ENCODE measurements around the gene IFT57. TPM values are rescaled to one million over a fixed set of nuclear protein-coding genes. Genes with fewer than 3 reads are reported as not detected.

IFT57 gene
- total RNA-seq, 1 donor from 2014 or later: 34.9 TPM

DNA sequence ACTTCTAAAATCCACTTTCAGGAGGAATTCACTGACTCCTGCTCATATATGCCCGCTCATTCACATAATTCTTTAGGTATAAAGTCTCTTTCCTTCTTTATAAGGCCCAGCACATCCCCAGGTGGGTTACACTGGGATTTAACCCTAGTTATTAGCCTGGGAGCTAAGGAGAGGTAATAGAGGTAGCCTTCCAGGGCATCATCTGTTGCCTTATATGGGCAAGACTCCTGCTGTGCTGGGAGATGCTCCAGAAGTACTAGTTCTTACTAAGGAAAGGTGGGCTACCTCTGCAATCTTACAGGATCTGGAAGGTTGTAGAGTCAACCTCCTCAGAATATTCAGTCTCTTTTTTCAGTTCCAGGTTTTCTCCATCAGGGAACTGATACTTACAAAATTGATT, 13.1 kb upstream of the IFT57 start:
- Mint-ChIP-seq H3K36me3 (ENCODE audit: low read depth) (no peaks in the 10 kb centered on the region), H3K27ac (no peak overlapping the region), H3K4me3 (no peak overlapping the region), H3K9me3 (no peaks in the 10 kb centered on the region), H3K27me3 (ENCODE audit: insufficient read depth) (peaks cover 2% of the 10 kb centered on the region), H3K4me1 (ENCODE audit: low read depth) (no peaks in the 10 kb centered on the region)
- intact Hi-C loops (cut with micrococcal nuclease): no loop called here
- DNase-seq (ENCODE audit: low spot score): no peak

DNA sequence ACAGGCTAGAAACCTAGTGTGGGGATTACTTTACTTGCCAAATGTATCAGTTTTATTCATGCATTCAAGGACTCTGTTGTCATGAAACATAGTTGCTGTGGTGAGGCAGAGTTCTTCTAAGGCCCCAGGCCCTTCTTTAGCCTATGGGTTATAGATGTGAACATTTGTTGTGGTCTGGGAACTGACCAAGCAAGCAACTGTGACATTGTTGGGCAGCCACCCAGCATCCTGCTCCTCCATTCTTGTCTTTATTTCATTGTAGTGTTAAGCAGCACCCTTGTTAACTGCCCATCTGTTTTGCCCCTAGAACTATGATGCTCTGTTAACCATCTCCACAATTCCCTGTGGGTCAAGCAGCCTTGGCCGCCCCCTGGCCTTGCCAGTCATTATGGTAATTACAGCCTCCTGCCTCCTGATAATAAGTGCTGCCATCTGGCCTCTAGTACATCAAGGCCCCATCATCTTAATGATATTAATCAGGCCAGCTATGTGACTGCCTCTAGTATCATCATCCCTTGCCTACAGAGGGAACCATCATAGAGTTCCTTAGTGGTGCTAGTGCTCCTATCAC, 12.2 kb upstream of the IFT57 start:
- intact Hi-C loops (cut with micrococcal nuclease): no loop called here
- no peak for DNase-seq (ENCODE audit: low spot score)
- no peak overlapping the region for H3K4me3 Mint-ChIP-seq
- H3K9me3 Mint-ChIP-seq: no peaks in the 10 kb centered on the region
- no peaks in the 10 kb centered on the region for H3K36me3 Mint-ChIP-seq (ENCODE audit: low read depth)
- H3K27ac Mint-ChIP-seq: no peak overlapping the region
- no peaks in the 10 kb centered on the region for H3K4me1 Mint-ChIP-seq (ENCODE audit: low read depth)
- H3K27me3 Mint-ChIP-seq (ENCODE audit: insufficient read depth): peaks cover 2% of the 10 kb centered on the region

DNA sequence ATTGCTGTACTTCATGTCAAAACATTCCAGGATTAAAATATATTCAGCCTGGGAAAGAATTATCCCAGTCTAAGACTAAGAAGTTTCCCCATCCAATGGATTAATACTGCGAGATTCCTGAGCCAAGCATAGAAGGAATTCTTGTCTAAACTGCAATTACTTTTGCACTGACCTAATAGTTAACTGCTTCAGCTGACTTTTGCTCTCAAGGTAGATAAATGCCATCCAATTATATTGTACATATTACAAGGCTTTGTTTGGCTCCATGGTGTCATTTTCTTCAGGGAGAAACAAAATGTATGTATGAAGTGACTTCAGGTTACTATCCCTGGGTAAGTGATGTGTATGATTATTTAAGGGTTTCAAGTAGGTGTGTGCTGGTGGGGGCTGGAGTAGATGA, 6.1 kb upstream of the IFT57 start:
- Mint-ChIP-seq H3K4me3 (no peak overlapping the region), H3K27me3 (ENCODE audit: insufficient read depth) (peaks cover 2% of the 10 kb centered on the region), H3K9me3 (no peaks in the 10 kb centered on the region), H3K36me3 (ENCODE audit: low read depth) (no peaks in the 10 kb centered on the region), H3K27ac (no peak overlapping the region), H3K4me1 (ENCODE audit: low read depth) (peaks cover 14% of the 10 kb centered on the region)
- no peak for DNase-seq (ENCODE audit: low spot score)
- intact Hi-C loops (cut with micrococcal nuclease): no loop called here

DNA sequence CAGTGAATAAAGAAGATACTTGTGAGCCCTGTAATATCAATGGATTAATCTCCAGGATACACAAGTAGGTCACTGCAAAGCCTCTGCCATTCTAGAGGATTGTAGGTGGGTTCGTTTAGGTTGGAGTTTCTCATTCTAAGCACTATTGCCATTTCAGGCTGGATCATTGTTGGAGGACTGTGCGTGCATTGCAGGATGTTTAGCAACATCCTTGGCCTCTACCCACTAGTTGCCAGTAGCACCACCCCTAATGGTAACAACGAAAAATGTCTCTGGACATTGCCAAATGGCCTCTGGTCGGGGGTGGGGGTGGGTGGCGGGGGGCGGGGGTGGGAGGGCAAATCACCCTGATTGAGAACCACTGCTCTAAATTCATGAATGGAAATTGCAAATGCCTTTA, 4.9 kb upstream of the IFT57 start:
- no peak overlapping the region for H3K4me3 Mint-ChIP-seq
- no peak for DNase-seq (ENCODE audit: low spot score)
- H3K4me1 Mint-ChIP-seq (ENCODE audit: low read depth): peaks cover 23% of the 10 kb centered on the region
- H3K9me3 Mint-ChIP-seq: no peaks in the 10 kb centered on the region
- H3K27me3 Mint-ChIP-seq (ENCODE audit: insufficient read depth): peaks cover 2% of the 10 kb centered on the region
- H3K36me3 Mint-ChIP-seq (ENCODE audit: low read depth): no peaks in the 10 kb centered on the region
- intact Hi-C loops (cut with micrococcal nuclease): no loop called here
- no peak overlapping the region for H3K27ac Mint-ChIP-seq

DNA sequence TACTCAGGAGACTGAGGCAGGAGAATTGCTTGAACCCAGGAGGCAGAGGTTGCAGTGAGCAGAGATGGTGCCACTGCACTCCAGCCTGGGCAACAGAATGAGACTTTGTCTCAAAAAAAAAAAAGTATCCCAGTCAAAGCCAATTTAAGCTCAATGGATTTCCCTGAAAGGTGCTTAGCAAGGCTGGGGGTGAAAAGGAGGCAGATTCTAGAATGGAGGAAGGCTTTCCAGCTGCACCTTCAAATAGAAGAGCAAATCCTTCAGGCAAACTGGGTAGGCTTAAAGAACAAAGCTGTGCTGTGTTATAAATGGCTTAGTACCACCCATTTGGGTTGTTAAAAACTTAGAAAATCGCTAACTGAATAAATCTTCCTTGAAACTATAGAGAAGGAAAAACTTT, 3.0 kb upstream of the IFT57 start:
- DNase-seq (ENCODE audit: low spot score): no peak
- H3K36me3 Mint-ChIP-seq (ENCODE audit: low read depth): no peaks in the 10 kb centered on the region
- H3K9me3 Mint-ChIP-seq: no peaks in the 10 kb centered on the region
- no peak overlapping the region for H3K27ac Mint-ChIP-seq
- intact Hi-C loops (cut with micrococcal nuclease): no loop called here
- H3K27me3 Mint-ChIP-seq (ENCODE audit: insufficient read depth): no peaks in the 10 kb centered on the region
- no peak overlapping the region for H3K4me3 Mint-ChIP-seq
- H3K4me1 Mint-ChIP-seq (ENCODE audit: low read depth): peaks cover 42% of the 10 kb centered on the region

DNA sequence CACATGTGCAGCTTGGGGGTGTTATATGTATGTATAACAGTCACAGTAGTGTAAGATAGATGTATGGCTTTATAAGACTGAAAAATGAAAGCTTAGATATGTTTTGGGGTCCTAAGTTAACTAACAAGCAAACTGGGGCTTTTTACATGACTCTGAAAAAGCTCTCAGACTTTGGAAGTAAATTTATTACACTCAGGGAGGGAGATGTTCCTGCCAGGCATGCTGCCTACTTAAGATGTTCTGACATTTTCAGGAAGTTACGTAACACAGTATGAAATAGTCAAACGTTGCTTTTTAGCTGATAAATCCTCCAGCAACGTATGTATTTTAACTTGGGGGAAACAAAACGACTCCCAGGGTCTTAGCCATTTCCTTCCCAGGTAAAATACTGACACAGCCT, 1.7 kb upstream of the IFT57 start:
- peak overlapping the region; percentile 87 for H3K4me3 Mint-ChIP-seq
- H3K27me3 Mint-ChIP-seq (ENCODE audit: insufficient read depth): no peaks in the 10 kb centered on the region
- H3K27ac Mint-ChIP-seq: peak overlapping the region; percentile 93
- H3K36me3 Mint-ChIP-seq (ENCODE audit: low read depth): no peaks in the 10 kb centered on the region
- peaks cover 51% of the 10 kb centered on the region for H3K4me1 Mint-ChIP-seq (ENCODE audit: low read depth)
- no peaks in the 10 kb centered on the region for H3K9me3 Mint-ChIP-seq
- intact Hi-C loops (cut with micrococcal nuclease): loop anchor here (1.0 to 5.0 kb wide), 6 partner anchors 89 to 702 kb away; partner anchors contain the start of genes BBX, CIP2A and DZIP3
- DNase-seq (ENCODE audit: low spot score): no peak

DNA sequence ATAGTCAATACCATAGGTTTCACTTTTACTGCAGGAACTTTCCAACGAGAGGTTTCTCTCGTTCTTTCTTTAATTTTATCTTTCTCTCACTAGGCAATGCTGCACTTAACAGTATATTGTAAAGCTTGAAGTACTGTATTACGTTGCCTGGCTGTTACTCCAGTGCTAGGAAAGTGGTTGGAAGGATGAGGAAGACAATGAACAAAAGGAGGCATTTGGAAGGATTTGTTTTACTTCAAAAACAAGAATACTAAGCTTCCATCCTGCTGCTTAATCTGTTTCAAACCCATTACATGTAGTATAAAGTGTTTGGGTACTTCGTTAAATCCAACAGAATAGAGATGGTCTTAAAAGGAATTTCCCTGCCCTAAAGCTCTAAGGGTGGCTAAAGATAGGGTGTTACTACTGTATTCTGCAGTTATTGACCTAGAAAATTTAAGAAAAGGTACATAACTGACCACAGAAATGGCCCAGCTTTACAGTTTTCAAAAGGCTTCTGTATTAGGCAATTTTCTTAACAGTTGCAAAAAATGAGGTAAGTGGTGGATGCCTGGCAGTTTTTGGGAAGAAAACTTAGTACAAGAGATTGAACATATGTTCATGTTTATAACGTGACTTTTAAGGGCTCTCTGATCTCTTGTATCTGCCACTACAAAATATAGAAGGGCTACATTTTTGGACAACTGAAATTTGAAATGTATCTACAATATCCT, 785 bp upstream of the IFT57 start:
- Mint-ChIP-seq H3K27me3 (ENCODE audit: insufficient read depth) (no peaks in the 10 kb centered on the region), H3K9me3 (no peaks in the 10 kb centered on the region), H3K4me1 (ENCODE audit: low read depth) (peaks cover 51% of the 10 kb centered on the region), H3K27ac (peak overlapping the region; percentile 93), H3K36me3 (ENCODE audit: low read depth) (no peaks in the 10 kb centered on the region), H3K4me3 (peak overlapping the region; percentile 87)
- intact Hi-C loops (cut with micrococcal nuclease): loop anchor here (1.0 to 5.0 kb wide), 13 partner anchors 70 to 701 kb away; partner anchors contain the start of genes BBX, CIP2A and DZIP3
- no peak for DNase-seq (ENCODE audit: low spot score)

DNA sequence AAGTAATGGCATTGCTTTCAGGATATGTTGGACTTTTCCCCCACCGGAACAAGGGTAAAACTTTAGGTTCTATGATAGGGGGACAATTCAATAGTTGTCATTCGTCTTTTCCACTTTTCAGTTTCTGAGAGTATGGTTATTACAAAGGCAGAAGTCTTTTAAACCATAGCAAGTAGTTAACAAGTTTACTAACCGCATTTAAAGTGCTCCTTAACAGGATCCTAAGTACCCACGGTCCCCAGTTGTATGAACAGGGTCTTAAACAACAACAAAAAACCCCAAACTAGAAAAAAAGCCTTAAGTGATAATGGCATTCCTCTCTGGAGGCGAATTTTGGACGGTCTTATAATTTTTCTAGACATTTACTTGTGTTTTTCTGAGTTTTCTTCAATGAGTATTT, 831 bp downstream of the IFT57 start:
- Mint-ChIP-seq H3K4me1 (ENCODE audit: low read depth) (peaks cover 53% of the 10 kb centered on the region), H3K27ac (peak overlapping the region; percentile 93), H3K27me3 (ENCODE audit: insufficient read depth) (no peaks in the 10 kb centered on the region), H3K9me3 (no peaks in the 10 kb centered on the region), H3K36me3 (ENCODE audit: low read depth) (peaks cover 5% of the 10 kb centered on the region), H3K4me3 (peak overlapping the region; percentile 87)
- no peak for DNase-seq (ENCODE audit: low spot score)
- intact Hi-C loops (cut with micrococcal nuclease): loop anchor here (5.0 kb wide), 4 partner anchors 186 to 699 kb away; partner anchors contain the start of genes BBX, CIP2A and DZIP3

DNA sequence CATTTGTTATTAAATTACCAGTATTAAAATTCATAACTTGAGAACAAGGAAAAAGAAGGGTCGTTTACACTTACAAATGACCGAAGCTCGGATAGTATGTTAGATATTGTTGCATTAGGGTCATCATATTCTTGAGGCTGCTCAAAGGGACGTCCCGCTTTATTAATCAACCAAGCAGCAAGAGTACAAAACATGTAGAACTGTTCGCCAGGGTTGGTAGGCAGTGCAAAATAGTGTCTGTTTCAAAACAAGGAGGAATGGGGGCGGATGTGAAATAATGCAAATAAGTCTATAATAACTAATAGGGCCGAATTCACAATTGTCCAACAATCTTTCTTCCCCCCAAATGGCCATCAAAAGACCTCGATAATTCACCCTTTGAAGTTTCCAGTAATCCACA, 2.9 kb downstream of the IFT57 start:
- H3K4me3 Mint-ChIP-seq: no peak overlapping the region
- peaks cover 58% of the 10 kb centered on the region for H3K4me1 Mint-ChIP-seq (ENCODE audit: low read depth)
- peaks cover 7% of the 10 kb centered on the region for H3K36me3 Mint-ChIP-seq (ENCODE audit: low read depth)
- no peaks in the 10 kb centered on the region for H3K9me3 Mint-ChIP-seq
- intact Hi-C loops (cut with micrococcal nuclease): no loop called here
- DNase-seq (ENCODE audit: low spot score): no peak
- H3K27ac Mint-ChIP-seq: no peak overlapping the region
- no peaks in the 10 kb centered on the region for H3K27me3 Mint-ChIP-seq (ENCODE audit: insufficient read depth)

DNA sequence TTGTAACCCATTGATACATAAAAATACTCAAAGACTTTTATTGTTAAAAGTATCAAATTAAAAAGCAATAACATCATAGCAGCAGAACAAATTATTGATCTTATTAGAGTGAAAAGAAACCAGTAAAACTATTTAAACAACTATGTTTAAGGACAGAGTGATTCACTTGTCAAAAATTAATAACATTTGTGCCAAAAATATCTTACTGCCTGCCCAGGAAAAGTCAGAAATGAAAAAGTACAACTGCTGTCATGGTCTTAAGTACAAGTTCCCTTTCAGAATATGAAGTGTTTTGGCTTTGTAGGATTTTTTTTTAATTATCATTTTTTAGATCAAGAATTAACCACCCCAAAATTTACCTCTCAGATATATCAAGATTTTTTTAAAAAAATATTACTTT, 3.4 kb downstream of the IFT57 start:
- peaks cover 10% of the 10 kb centered on the region for H3K36me3 Mint-ChIP-seq (ENCODE audit: low read depth)
- no peak overlapping the region for H3K27ac Mint-ChIP-seq
- H3K27me3 Mint-ChIP-seq (ENCODE audit: insufficient read depth): no peaks in the 10 kb centered on the region
- no peaks in the 10 kb centered on the region for H3K9me3 Mint-ChIP-seq
- no peak overlapping the region for H3K4me3 Mint-ChIP-seq
- peaks cover 53% of the 10 kb centered on the region for H3K4me1 Mint-ChIP-seq (ENCODE audit: low read depth)
- intact Hi-C loops (cut with micrococcal nuclease): no loop called here
- no peak for DNase-seq (ENCODE audit: low spot score)

DNA sequence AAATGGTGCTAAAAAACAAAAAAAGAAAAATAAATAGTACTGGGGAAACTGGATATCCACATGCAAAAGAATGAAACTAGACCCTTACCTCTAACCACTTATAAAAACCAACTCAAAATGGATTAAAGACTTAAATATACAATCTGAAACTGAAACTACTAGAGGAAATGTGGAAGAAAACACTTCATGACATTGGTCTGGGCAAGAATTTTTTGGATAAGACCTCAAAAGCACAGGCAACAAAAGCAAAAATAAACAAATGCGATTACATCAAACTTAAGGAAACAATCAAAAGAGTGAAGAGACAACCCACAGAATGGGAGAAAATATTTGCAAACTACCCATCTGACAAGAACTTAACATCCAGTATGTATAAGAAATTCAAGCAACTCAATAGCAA, 6.4 kb downstream of the IFT57 start:
- DNase-seq (ENCODE audit: low spot score): no peak
- no peaks in the 10 kb centered on the region for H3K27me3 Mint-ChIP-seq (ENCODE audit: insufficient read depth)
- peaks cover 26% of the 10 kb centered on the region for H3K4me1 Mint-ChIP-seq (ENCODE audit: low read depth)
- H3K9me3 Mint-ChIP-seq: no peaks in the 10 kb centered on the region
- no peak overlapping the region for H3K27ac Mint-ChIP-seq
- H3K4me3 Mint-ChIP-seq: no peak overlapping the region
- intact Hi-C loops (cut with micrococcal nuclease): no loop called here
- peaks cover 18% of the 10 kb centered on the region for H3K36me3 Mint-ChIP-seq (ENCODE audit: low read depth)

DNA sequence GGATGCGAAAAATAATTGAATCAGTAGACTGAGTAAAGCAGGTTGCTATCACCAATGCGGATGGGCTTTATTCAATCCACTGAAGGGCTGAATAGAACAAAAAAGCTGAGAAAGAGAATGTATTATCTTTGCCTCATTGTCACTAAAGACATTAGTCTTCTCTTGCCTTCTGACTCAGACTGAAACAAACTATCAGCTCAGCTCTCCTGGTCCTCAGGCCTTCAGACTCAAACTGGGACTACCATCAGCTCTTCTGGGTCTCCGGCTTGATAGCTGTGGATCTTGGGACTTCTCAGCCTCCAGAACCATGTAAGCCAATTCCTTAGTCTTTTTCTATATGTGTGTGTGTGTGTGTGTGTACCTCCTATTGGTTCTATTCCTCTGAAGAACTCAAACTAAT, 12.6 kb downstream of the IFT57 start:
- DNase-seq (ENCODE audit: low spot score): no peak
- Mint-ChIP-seq H3K4me1 (ENCODE audit: low read depth) (peaks cover 13% of the 10 kb centered on the region), H3K36me3 (ENCODE audit: low read depth) (peaks cover 21% of the 10 kb centered on the region), H3K4me3 (no peak overlapping the region), H3K27me3 (ENCODE audit: insufficient read depth) (no peaks in the 10 kb centered on the region), H3K9me3 (no peaks in the 10 kb centered on the region), H3K27ac (no peak overlapping the region)
- intact Hi-C loops (cut with micrococcal nuclease): no loop called here

DNA sequence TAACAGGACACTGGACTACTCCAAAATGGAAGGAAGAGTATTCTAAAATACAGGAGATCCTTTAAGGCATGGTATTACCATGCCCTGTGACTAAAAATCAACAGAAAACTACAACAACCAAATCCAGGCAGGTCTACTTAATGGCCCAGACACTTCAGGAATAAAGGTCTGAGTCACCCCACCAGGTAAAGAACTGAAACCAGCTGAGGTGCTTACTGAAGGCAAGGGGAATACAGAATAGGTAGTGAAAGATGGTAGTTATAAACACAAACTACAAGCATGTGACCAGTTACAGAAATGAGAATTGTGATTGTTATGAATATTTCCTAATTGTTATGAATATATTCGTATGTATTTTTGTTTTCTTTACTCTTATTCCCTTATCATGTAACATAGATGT, 13.4 kb downstream of the IFT57 start:
- no peaks in the 10 kb centered on the region for H3K27me3 Mint-ChIP-seq (ENCODE audit: insufficient read depth)
- H3K9me3 Mint-ChIP-seq: no peaks in the 10 kb centered on the region
- H3K36me3 Mint-ChIP-seq (ENCODE audit: low read depth): peaks cover 21% of the 10 kb centered on the region

More for the DNA sequence above, 13.4 kb downstream of the IFT57 start:
- DNase-seq (ENCODE audit: low spot score): no peak
- Mint-ChIP-seq H3K27ac (no peak overlapping the region), H3K4me1 (ENCODE audit: low read depth) (peaks cover 13% of the 10 kb centered on the region), H3K4me3 (no peak overlapping the region)
- intact Hi-C loops (cut with micrococcal nuclease): no loop called here
